Thyroid gland (tissue), 4 donors: ENCODE measurements around the gene NBPF6.
"Not testable (repeated sequence)": the region's sequence is repeated elsewhere in the genome, so short reads cannot be mapped to it uniquely, and the experiment has no call there.

Source experiments
- CTCF ChIP-seq, 6 experiments: fragments of 200-600 bp in 3 of 6; fragments of 450-650 bp in 3 of 6; sonication (generic) in 3 of 6; IDR thresholded peaks; one replicate each; pipeline ENCODE4 v1.5.1; 2016 to 2019; ENCODE audit warnings: antibody characterized with exemption in 6 of 6, mild to moderate bottlenecking in 2 of 6, inconsistent platforms in 1 of 6, moderate library complexity in 1 of 6
- POLR2A ChIP-seq, 2 donors: fragments of 450-650 bp; IDR thresholded peaks; one replicate each; pipeline ENCODE4 v1.6.1; 2017; ENCODE audit warnings: antibody characterized with exemption in 2 of 2, mild to moderate bottlenecking in 2 of 2, moderate library complexity in 1 of 2

- TF ChIP-seq POLR2A, CTCF (IDR thresholded peaks at IDR 0.05): not testable (repeated sequence)
These were observed 44.9 kb downstream of the NBPF6 start for GRCh38 chr1:108495008-108495407.
